ENCODE measurements around the gene NOTO.

Gene NOTO

GRCh38 chr2:73235315-73236028 is 33.1 kb downstream of the NOTO start:
- DNase-seq = peak; percentile 4

GRCh38 chr2:73237168-73237567 is 34.8 kb downstream of the NOTO start:
- no peak for DNase-seq

GRCh38 chr2:73238149-73238548 is 35.8 kb downstream of the NOTO start:
- no peak for DNase-seq

DNA sequence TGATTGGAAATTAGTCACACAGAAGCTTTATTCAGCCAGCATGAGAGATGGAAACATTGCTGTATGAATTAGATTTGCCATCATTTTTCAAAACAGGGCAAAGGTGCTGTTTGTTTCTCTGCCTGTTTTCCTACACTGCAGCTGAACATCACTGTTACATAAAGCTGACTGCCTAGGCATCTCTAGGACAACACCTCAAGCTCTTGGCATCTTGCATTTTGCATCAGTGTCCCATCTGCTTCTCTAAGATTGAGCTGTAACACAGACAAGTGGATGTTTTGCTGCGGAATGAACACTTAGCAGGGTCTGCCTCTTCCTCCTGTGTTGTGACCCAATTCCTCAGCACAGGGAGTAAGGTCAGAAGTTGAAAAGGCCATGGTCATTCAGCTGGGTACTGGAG is 36.6 kb downstream of the NOTO start:
- no peak for DNase-seq

DNA sequence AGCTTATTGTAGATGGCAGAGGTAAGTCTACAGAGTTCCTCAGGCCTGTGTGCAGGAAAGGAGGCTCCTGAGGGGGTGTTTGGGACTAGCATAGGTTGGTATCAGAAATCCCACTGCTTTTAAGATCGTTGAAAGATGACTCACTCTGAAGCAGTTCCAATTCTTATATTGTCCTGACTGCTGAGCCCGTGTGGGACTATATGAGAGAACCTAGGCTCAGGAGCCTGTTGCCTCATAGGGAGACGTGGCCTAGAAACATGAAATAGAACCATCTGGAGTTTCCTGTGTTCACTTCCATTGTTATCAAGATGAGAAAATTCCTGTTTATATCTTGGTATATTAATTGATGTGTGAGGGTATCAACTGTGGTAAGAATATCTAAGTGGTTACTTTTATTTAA is 37.4 kb downstream of the NOTO start:
- no peak for DNase-seq

DNA sequence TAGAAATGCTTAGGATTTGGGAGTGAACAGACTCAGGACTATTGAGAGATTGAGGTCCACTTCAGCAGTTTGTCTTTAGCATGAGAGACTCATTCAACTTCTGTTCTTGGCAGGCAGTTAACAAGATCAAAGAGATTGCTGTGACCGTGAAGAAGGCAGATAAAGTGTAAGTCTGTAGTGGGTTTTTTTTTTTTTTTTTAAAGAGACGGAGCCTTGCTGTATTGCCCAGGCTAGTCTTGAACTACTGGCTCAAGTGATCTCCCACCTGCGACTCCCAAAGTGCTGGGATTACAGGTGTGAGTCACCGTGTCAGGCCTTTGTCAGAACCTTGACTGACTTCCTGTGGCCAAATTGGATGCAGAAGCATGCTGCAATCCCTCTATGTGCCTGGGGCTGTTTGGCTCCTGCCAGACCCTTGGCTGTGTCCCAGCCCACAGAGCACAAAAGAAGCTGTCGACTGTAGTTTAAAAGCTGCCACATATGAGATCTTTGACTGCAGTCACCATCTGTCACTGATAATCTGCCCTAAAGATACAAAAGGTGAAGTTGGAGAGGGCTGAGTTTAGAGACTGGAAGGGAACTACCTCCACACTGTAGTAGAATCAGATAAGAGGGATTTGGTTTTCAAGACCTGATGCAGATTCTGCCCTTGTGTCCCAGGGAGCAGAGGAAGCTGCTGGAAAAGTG is 41.7 kb downstream of the NOTO start:
- DNase-seq = no peak

GRCh38 chr2:73244580-73244979 is 42.2 kb downstream of the NOTO start:
- no peak for DNase-seq

DNA sequence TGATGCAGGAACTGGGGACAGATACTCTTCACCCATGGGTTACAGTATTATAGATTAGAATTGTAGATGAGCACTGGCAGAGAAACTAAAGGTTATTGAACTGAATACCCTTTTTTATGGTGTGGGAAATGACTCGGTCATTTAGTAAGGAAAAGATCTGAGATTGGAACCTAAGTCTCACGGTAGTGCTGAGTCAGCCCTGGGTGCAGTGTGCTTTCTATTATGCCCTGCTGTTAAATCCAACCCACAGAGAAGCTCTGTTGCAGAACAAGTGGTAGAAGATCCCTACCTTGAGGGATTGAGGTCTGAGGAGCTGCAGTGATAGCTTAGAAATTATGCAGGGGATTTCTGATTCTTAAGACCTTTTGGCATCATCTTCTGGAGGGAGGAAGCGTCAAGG is 44.5 kb downstream of the NOTO start:
- no peak for DNase-seq

- no peak for DNase-seq
Observed at GRCh38 chr2:73249636-73250035, 47.3 kb downstream of the NOTO start.

DNA sequence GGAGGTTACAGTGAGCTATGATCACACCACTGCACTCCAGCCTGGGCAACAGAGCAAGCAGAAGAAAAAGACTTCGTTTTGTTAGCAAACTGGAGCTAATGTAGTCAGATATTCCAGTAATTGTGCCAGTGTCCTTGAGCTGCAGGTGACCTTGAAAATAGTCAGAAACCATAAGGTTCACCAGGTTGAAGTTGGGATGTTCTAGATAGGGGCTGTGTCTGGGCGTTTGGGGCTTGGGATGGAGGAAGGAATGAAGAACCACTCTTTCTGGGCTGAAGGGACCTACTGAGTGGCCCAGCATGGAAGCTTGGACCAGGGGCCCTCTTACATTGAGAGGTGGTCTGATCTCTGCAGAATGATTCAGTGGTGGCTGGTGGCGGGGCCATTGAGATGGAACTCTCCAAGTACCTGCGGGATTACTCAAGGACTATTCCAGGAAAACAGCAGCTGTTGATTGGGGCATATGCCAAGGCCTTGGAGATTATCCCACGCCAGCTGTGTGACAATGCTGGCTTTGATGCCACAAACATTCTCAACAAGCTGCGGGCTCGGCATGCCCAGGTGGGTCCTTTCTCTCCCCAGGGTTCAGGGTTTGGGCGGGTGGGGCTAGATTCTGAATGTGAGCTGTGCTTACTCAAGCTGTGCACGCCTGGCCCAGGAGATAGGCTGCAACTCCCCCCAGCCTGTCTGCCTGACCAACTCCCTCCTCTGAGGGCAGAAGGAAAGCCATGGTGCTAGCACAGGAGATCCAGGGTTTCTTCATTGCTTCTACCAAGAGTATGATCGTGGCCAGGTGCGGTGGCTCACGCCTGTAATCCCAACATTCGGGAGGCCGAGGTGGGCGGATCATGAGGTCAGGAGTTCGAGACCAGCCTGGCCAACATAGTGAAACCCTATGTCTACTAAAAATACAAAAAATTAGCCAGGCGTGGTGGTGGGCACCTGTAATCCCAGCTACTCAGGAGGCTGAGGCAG is 48.8 kb downstream of the NOTO start:
- no peak for DNase-seq

- DNase-seq = no peak
Observed at GRCh38 chr2:73252238-73253027, 50.1 kb downstream of the NOTO start.

DNA sequence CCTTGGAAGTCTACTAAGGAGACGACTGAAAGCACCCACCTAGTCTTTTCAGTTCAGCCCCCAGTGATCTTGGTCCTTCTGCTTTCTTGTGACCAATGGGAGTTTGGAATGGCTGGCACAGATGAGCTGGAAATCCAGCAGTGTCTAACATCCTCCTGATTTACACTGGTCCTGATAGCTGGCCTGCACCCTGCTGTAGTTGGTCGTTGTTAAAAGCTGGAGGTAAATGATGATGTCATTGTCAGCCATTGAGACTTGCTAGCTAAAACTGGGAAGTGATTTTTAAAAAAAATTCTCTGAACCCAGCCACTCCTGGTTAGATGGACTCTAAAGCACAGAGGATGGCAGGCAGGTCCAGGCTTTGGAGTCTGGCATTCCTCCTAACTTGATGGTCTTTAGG is 51.0 kb downstream of the NOTO start:
- DNase-seq = no peak

DNA sequence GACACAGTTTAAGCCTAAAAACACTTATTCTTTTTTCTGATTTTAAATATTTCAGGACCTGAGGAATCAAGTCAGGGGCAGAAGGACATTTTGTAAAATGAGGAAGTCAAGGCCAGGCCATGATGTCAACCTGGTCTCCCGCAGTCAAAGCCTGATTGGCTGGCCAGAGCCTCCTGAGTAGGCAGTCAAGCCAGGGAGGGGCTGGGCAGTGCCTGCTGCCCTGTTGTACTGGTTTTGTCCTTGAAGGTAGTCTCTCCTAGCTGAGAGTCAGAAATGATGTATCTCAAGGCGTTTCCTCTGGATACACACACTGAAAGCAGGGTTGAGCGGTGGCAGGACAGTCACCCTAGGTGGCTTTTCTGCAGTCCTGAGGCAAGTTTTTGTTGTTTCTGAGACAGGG is 51.5 kb downstream of the NOTO start:
- DNase-seq = peak; percentile 2

GRCh38 chr2:73254343-73255006 is 52.1 kb downstream of the NOTO start:
- DNase-seq = no peak

- no peak for DNase-seq
Observed at GRCh38 chr2:73255007-73255644, 52.8 kb downstream of the NOTO start.

DNA sequence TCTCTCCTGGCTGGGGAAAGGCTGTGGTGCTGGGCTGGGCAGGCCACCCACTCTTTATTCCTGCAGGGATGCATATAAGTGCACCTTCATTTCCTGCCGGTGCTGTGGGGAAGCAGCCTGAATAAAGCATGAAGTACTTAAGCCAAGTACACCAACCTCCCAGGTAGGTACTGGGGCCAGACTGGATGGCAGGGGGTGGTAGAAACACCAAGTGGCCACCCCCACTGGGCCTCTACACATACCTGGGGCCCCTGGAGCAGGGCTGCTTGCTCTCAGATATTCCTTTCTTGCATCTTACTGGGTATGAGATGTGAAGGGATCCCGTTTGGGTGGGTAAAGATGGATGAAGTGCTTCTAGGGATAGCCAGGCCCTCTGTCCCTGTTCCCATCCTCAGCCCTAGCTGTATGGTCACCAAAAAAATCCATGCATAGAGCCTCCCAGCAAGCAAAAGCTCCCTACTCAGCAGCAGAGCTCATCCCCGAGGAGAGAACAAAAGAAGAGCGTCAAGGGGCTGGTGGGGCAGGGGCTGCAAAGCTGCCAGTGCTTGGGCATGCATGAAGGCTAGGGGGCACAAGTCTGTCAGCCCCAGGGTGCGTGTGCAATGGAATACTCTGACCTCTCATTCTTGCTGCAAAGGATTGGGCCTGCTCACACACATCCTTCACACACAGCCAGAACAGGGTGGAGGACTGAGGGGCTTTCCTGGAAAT is 53.7 kb downstream of the NOTO start:
- DNase-seq = no peak

DNA sequence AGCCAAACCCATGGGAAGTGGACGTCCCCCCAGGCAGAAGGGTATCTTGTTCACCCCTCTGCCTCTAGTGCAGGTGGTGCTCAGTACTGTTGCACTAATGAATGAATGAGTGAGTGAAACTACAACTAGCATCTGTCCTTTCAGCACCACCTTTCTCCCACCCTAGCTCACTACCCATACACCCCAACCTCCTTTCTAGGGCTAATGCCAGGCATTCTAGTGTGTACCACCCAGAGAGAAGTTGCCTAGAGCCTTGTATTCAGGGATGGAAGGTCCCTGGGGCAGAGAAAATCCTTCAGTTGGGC is 54.2 kb downstream of the NOTO start:
- no peak for DNase-seq

GRCh38 chr2:73257021-73257420 is 54.6 kb downstream of the NOTO start:
- no peak for DNase-seq

- peak; percentile 25 for DNase-seq
Observed at GRCh38 chr2:73257425-73258125, 55.2 kb downstream of the NOTO start.

GRCh38 chr2:73258186-73258912 is 56.0 kb downstream of the NOTO start:
- DNase-seq = no peak
